Measurements from ENCODE around the gene ZNF592. TPM values are rescaled to one million over a fixed set of nuclear protein-coding genes. Genes with fewer than 3 reads are reported as not detected.

Gene ZNF592
- total and polyA plus RNA-seq, 4 donors = 8.8 to 29.6 (median 16.2) TPM

DNA sequence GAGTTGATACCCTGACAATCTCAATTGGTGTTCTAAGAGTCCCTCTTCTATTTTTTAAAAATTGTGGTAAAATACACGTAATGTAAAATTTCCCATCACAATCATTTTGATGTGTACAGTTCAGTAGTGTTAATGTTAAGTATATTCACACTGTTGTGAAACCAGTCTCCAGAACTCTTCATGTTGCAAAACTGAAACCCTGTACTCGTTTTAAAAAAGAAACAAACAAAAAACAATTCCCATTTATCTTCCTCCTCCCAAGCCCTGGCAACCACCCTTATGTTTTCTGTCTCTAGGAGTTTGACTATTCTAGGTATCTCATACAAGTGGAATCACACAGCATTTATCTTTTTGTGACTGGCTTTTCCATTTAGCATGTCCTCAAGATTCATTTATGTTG is 40.1 kb downstream of the ZNF592 start:
- 37 to 47% methylated on average over 2 of the region's 2 CpGs for WGBS, 2 donors
- Histone ChIP-seq H3K36me3 (ENCODE audit: control insufficient read depth in 4 of 4, insufficient read depth in 4 of 4, low read length in 4 of 4) (peaks cover 15 to 42% (median 33%) of the 10 kb centered on the region in 4 donors), H3K9me3 (ENCODE audit: control insufficient read depth in 4 of 4, insufficient read depth in 3 of 4, low read length in 3 of 4) (no peaks in the 10 kb centered on the region), H3K9ac (ENCODE audit: insufficient read depth in 1 of 2, low read length in 2 of 2) (no peak overlapping the region), H3K27ac (ENCODE audit: low read depth in 1 of 2, low read length in 1 of 2) (no peak overlapping the region), H3K27me3 (ENCODE audit: control insufficient read depth in 3 of 3, insufficient read depth in 3 of 3, low read length in 2 of 3) (no peaks in the 10 kb centered on the region), H3K4me3 (no peak overlapping the region), H3K4me1 (ENCODE audit: control insufficient read depth in 5 of 5, insufficient read depth in 5 of 5, low read length in 5 of 5) (peaks cover 0 to 7% (median 0%) of the 10 kb centered on the region in 5 donors)
- TF ChIP-seq CTCF (IDR thresholded peaks at IDR 0.05; ENCODE audit: control extremely low read depth, extremely low read depth) = no peak
- no peak for DNase-seq
- ATAC-seq (ENCODE audit: insufficient read depth, low FRiP score) = no peak

GRCh38 chr15:84789762-84790161 is 41.4 kb downstream of the ZNF592 start:
- Histone ChIP-seq H3K9ac (ENCODE audit: insufficient read depth in 1 of 2, low read length in 2 of 2) (no peak overlapping the region), H3K27me3 (ENCODE audit: control insufficient read depth in 3 of 3, insufficient read depth in 3 of 3, low read length in 2 of 3) (no peaks in the 10 kb centered on the region), H3K36me3 (ENCODE audit: control insufficient read depth in 4 of 4, insufficient read depth in 4 of 4, low read length in 4 of 4) (peaks cover 17 to 29% (median 22%) of the 10 kb centered on the region in 4 donors), H3K27ac (ENCODE audit: low read depth in 1 of 2, low read length in 1 of 2) (no peak overlapping the region), H3K9me3 (ENCODE audit: control insufficient read depth in 4 of 4, insufficient read depth in 3 of 4, low read length in 3 of 4) (no peaks in the 10 kb centered on the region), H3K4me3 (no peak overlapping the region), H3K4me1 (ENCODE audit: control insufficient read depth in 5 of 5, insufficient read depth in 5 of 5, low read length in 5 of 5) (peaks cover 0 to 7% (median 0%) of the 10 kb centered on the region in 5 donors)
- WGBS, 2 donors = 95 to 96% methylated on average over 5 of the region's 5 CpGs
- no peak for TF ChIP-seq CTCF (IDR thresholded peaks at IDR 0.05; ENCODE audit: control extremely low read depth, extremely low read depth)
- DNase-seq (no peak), ATAC-seq (ENCODE audit: insufficient read depth, low FRiP score) (no peak)

GRCh38 chr15:84790676-84791075 is 42.3 kb downstream of the ZNF592 start:
- no peak overlapping the region for H3K4me3 ChIP-seq

More at GRCh38 chr15:84790676-84791075, 42.3 kb downstream of the ZNF592 start:
- ATAC-seq (ENCODE audit: insufficient read depth, low FRiP score) = no peak
- H3K27ac ChIP-seq (ENCODE audit: low read depth in 1 of 2, low read length in 1 of 2) = no peak overlapping the region
- no peaks in the 10 kb centered on the region for H3K27me3 ChIP-seq (ENCODE audit: control insufficient read depth in 3 of 3, insufficient read depth in 3 of 3, low read length in 2 of 3)
- no peak for DNase-seq
- no peaks in the 10 kb centered on the region for H3K9me3 ChIP-seq (ENCODE audit: control insufficient read depth in 4 of 4, insufficient read depth in 3 of 4, low read length in 3 of 4)
- 97 to 100% methylated on average over 4 of the region's 4 CpGs for WGBS, 2 donors
- peaks cover 0 to 7% (median 0%) of the 10 kb centered on the region in 5 donors for H3K4me1 ChIP-seq (ENCODE audit: control insufficient read depth in 5 of 5, insufficient read depth in 5 of 5, low read length in 5 of 5)
- peaks cover 17 to 24% (median 20%) of the 10 kb centered on the region in 4 donors for H3K36me3 ChIP-seq (ENCODE audit: control insufficient read depth in 4 of 4, insufficient read depth in 4 of 4, low read length in 4 of 4)
- no peak for TF ChIP-seq CTCF (IDR thresholded peaks at IDR 0.05; ENCODE audit: control extremely low read depth, extremely low read depth)
- H3K9ac ChIP-seq (ENCODE audit: insufficient read depth in 1 of 2, low read length in 2 of 2) = no peak overlapping the region

All from lung (tissue), 12 donors.